Neural cell (in vitro differentiated cells): ENCODE results near the gene KLHDC3. TPM values are rescaled to one million over a fixed set of nuclear protein-coding genes. Genes with fewer than 3 reads are reported as not detected.

Experiments used
- H2AFZ ChIP-seq: fragments of 200-600, 300-800 bp; sonication (generic), shearing (Covaris generic); 2 replicates; pipeline ENCODE4 v1.6.0; 2014; ENCODE audit warnings: low read depth, mild to moderate bottlenecking, antibody characterized with exemption, low read length, moderate library complexity
- H3F3A ChIP-seq: fragments of 200-600 bp; shearing (Covaris generic); 2 replicates; pipeline ENCODE4 v1.6.1; 2016; ENCODE audit warnings: mild to moderate bottlenecking, moderate library complexity, mixed read lengths, antibody characterized with exemption, low read length; ENCODE audit not compliant: insufficient read depth, poor library complexity, severe bottlenecking
- H3K27ac ChIP-seq: fragments of 200-600, 300-800 bp; sonication (generic), shearing (Covaris generic); 2 replicates; pipeline ENCODE4 v1.5.1; 2014; ENCODE audit warnings: mild to moderate bottlenecking, low read length, moderate library complexity
- H3K27me3 ChIP-seq: fragments of 300-800, 200-600 bp; sonication (generic), shearing (Covaris generic); 2 replicates; pipeline ENCODE4 v1.6.0; 2014; ENCODE audit warnings: mild to moderate bottlenecking, low read depth, low read length, moderate library complexity; ENCODE audit not compliant: insufficient read depth
- H3K36me3 ChIP-seq: fragments of 300-800, 200-600 bp; sonication (generic), shearing (Covaris generic); 2 replicates; pipeline ENCODE4 v1.5.1; 2014; ENCODE audit warnings: mild to moderate bottlenecking, antibody characterized with exemption, low read length, moderate library complexity; ENCODE audit not compliant: insufficient read depth
- H3K4me2 ChIP-seq: fragments of 300-800, 200-600 bp; sonication (generic), shearing (Covaris generic); 2 replicates; pipeline ENCODE4 v1.6.0; 2014; ENCODE audit warnings: mild to moderate bottlenecking, low read length
- H3K4me3 ChIP-seq: fragments of 300-800, 200-600 bp; sonication (generic), shearing (Covaris generic); 2 replicates; pipeline ENCODE4 v1.5.1; 2014; ENCODE audit warnings: mild to moderate bottlenecking, low read length, moderate library complexity
- H3K79me2 ChIP-seq: fragments of 200-600 bp; shearing (Covaris generic); replicated peaks from 2 replicates; pipeline ENCODE4 v1.6.0; 2014; ENCODE audit warnings: mild to moderate bottlenecking, low read length, moderate library complexity; ENCODE audit not compliant: insufficient read depth
- H3K9ac ChIP-seq: fragments of 300-800, 200-600 bp; sonication (generic), shearing (Covaris generic); 2 replicates; pipeline ENCODE4 v1.6.1; 2016; ENCODE audit warnings: mild to moderate bottlenecking, low read length, mixed read lengths
- H3K9me2 ChIP-seq: fragments of 200-600 bp; shearing (Covaris generic); 2 replicates; pipeline ENCODE4 v1.6.1; 2016; ENCODE audit warnings: mild to moderate bottlenecking, low read length, mixed read lengths; ENCODE audit not compliant: insufficient read depth
- H3K9me3 ChIP-seq: fragments of 200-600, 300-800 bp; sonication (generic), shearing (Covaris generic); 2 replicates; pipeline ENCODE4 v1.6.1; 2016; ENCODE audit warnings: mild to moderate bottlenecking, mixed run types, low read length, moderate library complexity, mixed read lengths
- H4K20me1 ChIP-seq: fragments of 200-600 bp; shearing (Covaris generic); 2 replicates; pipeline ENCODE4 v1.6.1; 2016; ENCODE audit warnings: mild to moderate bottlenecking, mixed run types; ENCODE audit not compliant: insufficient read depth
- EP300 ChIP-seq: fragments of 450-650 bp; conservative IDR thresholded peaks from 2 replicates; pipeline ENCODE4 v1.6.1; 2014; ENCODE audit warnings: antibody characterized with exemption, mild to moderate bottlenecking, moderate library complexity; ENCODE audit not compliant: poor library complexity, severe bottlenecking
- EZH2 ChIP-seq: fragments of 200-600, 300-800 bp; shearing (Covaris generic), sonication (generic); IDR thresholded peaks from 2 replicates; pipeline ENCODE4 v1.6.1; 2014; ENCODE audit warnings: antibody characterized with exemption, low read length, borderline replicate concordance, mild to moderate bottlenecking; ENCODE audit not compliant: insufficient read depth, poor library complexity, severe bottlenecking
- MXI1 ChIP-seq: fragments of 450-650 bp; conservative IDR thresholded peaks from 2 replicates; pipeline ENCODE4 v1.6.1; 2014; ENCODE audit warnings: antibody characterized with exemption, mild to moderate bottlenecking; ENCODE audit not compliant: poor library complexity, severe bottlenecking
- POLR2AphosphoS5 ChIP-seq: IDR thresholded peaks from 2 replicates; pipeline ENCODE4 v1.6.1; 2012
- RAD21 ChIP-seq: fragments of 450-650 bp; conservative IDR thresholded peaks from 2 replicates; pipeline ENCODE4 v1.6.1; 2014; ENCODE audit warnings: antibody characterized with exemption, mild to moderate bottlenecking, moderate library complexity
- SMC3 ChIP-seq: fragments of 450-650 bp; conservative IDR thresholded peaks from 2 replicates; pipeline ENCODE4 v1.6.1; 2014; ENCODE audit warnings: antibody characterized with exemption, mild to moderate bottlenecking, moderate library complexity; ENCODE audit not compliant: poor library complexity
- TAF1 ChIP-seq: IDR thresholded peaks from 2 replicates; pipeline ENCODE4 v1.6.1; 2012; ENCODE audit warnings: low read depth
- polyA plus RNA-seq: library from polyadenylated mRNA; depleted of rRNA; stranded (reverse); fragments of >200 nt; gene quantifications from 2 replicates; pipeline ENCODE4 v1.2.3, GENCODE V29; 2014
- TF ChIP-seq, protein P1 (sequence below): fragments of 450-650 bp; IDR thresholded peaks from 2 replicates; pipeline ENCODE4 v1.5.1; 2014; ENCODE audit warnings: antibody characterized with exemption, mild to moderate bottlenecking, moderate library complexity; ENCODE audit not compliant: poor library complexity, severe bottlenecking
- TF ChIP-seq, protein P2 (sequence below): IDR thresholded peaks from 2 replicates; pipeline ENCODE4 v1.6.1; 2012; ENCODE audit warnings: borderline replicate concordance

Gene KLHDC3
- polyA plus RNA-seq, 1 donor from 2014 or later: 232 TPM

DNA sequence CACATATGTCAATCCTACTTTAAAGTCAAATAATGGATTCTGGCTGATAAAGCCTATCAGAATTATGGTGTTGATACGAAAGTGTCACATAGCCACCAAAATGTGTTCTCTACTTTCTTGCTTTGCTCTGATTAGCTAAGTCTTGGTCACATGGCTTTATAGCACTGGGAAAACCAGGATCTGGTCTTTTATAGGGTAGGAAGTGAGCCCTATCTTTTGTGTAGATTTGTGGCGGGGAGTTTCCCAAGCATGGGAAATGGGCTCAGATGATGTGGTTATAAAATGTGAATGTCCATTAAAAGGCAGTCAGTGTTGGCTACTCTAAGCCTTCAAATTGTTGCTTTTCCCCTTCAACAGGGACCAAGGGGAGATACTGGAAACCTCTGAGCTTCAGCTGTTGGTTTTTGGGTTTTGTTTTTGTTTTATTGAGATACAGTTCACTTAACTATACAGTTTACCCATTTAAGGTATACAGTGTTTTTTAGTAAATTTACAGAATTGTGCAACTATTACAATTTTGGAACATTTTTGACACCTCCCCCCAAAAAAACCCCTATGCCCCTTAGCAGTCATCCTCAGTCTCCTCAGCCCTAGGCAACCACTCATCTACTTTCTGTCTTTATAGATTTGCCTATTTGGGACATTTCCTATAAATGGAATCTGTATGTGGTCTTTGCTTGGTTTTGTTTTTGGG lies 19.6 kb downstream of the KLHDC3 start:
- H3K27ac ChIP-seq: no peak overlapping the region
- TF ChIP-seq EP300 (no peak), POLR2AphosphoS5 (no peak), TAF1 (no peak), MXI1 (no peak)
- H3K4me3 ChIP-seq: no peak overlapping the region
- no peak overlapping the region for H2AFZ ChIP-seq
- H3K27me3 ChIP-seq: no peaks in the 10 kb centered on the region
- H3K36me3 ChIP-seq: no peaks in the 10 kb centered on the region
- no peak overlapping the region for H3K9ac ChIP-seq
- no peaks in the 10 kb centered on the region for H3K79me2 ChIP-seq
- no peaks in the 10 kb centered on the region for H3K9me2 ChIP-seq
- no peaks in the 10 kb centered on the region for H4K20me1 ChIP-seq
- H3K9me3 ChIP-seq: no peaks in the 10 kb centered on the region
- no peaks in the 10 kb centered on the region for H3F3A ChIP-seq
- H3K4me2 ChIP-seq: no peak overlapping the region

DNA sequence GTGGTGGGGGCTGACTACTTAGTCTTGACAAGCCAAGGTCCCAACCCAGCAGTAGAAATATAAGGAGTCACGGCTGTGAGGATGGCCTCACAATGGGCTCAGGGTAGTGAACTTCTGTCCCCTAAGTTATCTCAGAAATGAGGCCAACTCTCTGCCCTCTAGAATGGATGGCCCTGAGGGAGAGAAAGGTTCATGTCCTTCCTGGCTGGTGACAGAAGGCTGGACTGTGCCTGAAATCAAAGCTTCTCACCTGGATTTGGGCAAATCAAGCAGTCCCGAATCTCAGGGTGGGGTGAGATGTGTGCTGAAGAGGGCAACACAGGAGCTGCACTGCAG lies 20.1 kb downstream of the KLHDC3 start:
- Histone ChIP-seq H3K36me3 (no peaks in the 10 kb centered on the region), H2AFZ (no peak overlapping the region), H3K9me3 (no peaks in the 10 kb centered on the region), H3K4me2 (no peak overlapping the region), H3K27me3 (no peaks in the 10 kb centered on the region), H3F3A (no peaks in the 10 kb centered on the region), H4K20me1 (no peaks in the 10 kb centered on the region), H3K9ac (no peak overlapping the region), H3K4me3 (no peak overlapping the region), H3K27ac (no peak overlapping the region), H3K79me2 (no peaks in the 10 kb centered on the region), H3K9me2 (no peaks in the 10 kb centered on the region)
- TF ChIP-seq MXI1 (no peak), SMC3 (no peak), EZH2 (no peak), TAF1 (no peak), RAD21 (no peak), EP300 (no peak), POLR2AphosphoS5 (no peak)
- TF ChIP-seq, protein P1, sequence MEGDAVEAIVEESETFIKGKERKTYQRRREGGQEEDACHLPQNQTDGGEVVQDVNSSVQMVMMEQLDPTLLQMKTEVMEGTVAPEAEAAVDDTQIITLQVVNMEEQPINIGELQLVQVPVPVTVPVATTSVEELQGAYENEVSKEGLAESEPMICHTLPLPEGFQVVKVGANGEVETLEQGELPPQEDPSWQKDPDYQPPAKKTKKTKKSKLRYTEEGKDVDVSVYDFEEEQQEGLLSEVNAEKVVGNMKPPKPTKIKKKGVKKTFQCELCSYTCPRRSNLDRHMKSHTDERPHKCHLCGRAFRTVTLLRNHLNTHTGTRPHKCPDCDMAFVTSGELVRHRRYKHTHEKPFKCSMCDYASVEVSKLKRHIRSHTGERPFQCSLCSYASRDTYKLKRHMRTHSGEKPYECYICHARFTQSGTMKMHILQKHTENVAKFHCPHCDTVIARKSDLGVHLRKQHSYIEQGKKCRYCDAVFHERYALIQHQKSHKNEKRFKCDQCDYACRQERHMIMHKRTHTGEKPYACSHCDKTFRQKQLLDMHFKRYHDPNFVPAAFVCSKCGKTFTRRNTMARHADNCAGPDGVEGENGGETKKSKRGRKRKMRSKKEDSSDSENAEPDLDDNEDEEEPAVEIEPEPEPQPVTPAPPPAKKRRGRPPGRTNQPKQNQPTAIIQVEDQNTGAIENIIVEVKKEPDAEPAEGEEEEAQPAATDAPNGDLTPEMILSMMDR: no peak
- TF ChIP-seq, protein P2, sequence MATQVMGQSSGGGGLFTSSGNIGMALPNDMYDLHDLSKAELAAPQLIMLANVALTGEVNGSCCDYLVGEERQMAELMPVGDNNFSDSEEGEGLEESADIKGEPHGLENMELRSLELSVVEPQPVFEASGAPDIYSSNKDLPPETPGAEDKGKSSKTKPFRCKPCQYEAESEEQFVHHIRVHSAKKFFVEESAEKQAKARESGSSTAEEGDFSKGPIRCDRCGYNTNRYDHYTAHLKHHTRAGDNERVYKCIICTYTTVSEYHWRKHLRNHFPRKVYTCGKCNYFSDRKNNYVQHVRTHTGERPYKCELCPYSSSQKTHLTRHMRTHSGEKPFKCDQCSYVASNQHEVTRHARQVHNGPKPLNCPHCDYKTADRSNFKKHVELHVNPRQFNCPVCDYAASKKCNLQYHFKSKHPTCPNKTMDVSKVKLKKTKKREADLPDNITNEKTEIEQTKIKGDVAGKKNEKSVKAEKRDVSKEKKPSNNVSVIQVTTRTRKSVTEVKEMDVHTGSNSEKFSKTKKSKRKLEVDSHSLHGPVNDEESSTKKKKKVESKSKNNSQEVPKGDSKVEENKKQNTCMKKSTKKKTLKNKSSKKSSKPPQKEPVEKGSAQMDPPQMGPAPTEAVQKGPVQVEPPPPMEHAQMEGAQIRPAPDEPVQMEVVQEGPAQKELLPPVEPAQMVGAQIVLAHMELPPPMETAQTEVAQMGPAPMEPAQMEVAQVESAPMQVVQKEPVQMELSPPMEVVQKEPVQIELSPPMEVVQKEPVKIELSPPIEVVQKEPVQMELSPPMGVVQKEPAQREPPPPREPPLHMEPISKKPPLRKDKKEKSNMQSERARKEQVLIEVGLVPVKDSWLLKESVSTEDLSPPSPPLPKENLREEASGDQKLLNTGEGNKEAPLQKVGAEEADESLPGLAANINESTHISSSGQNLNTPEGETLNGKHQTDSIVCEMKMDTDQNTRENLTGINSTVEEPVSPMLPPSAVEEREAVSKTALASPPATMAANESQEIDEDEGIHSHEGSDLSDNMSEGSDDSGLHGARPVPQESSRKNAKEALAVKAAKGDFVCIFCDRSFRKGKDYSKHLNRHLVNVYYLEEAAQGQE: no peak
